Spleen (tissue), 11 donors: ENCODE data around the gene ATR. TPM values are rescaled to one million over a fixed set of nuclear protein-coding genes. Genes with fewer than 3 reads are reported as not detected.

Experiments used
- DNase-seq: peaks from one replicate; pipeline ENCODE4 v3.0.0-alpha.2; 2020
- H3K27ac ChIP-seq, 8 donors: fragments of 200-600 bp; sonication (generic) in 7 of 8; 1 replicate in 4 of 8; 2 replicates in 4 of 8; pipeline versions ENCODE4 v1.5.0 to v1.8.0; 2016 to 2021; ENCODE audit warnings: inconsistent platforms in 4 of 8, mild to moderate bottlenecking in 4 of 8, moderate library complexity in 1 of 8
- H3K27me3 ChIP-seq, 7 donors: fragments of 200-600 bp; sonication (generic) in 6 of 7; replicated peaks in 1 of 7; 1 replicate in 4 of 7; 2 replicates in 3 of 7; pipeline versions ENCODE4 v1.5.0 to v1.8.0; 2016 to 2021; ENCODE audit warnings: inconsistent platforms in 3 of 7, mild to moderate bottlenecking in 1 of 7
- H3K36me3 ChIP-seq, 6 donors: fragments of 200-600 bp; sonication (generic) in 5 of 6; 1 replicate in 4 of 6; 2 replicates in 2 of 6; pipeline versions ENCODE4 v1.5.0 to v1.8.0; 2016 to 2021; ENCODE audit warnings: inconsistent platforms in 2 of 6
- H3K4me1 ChIP-seq, 6 donors: fragments of 200-600 bp; sonication (generic) in 5 of 6; 1 replicate in 3 of 6; 2 replicates in 3 of 6; pipeline versions ENCODE4 v1.5.0 to v1.8.0; 2016 to 2021; ENCODE audit warnings: inconsistent platforms in 3 of 6
- H3K4me3 ChIP-seq, 8 donors: fragments of 200-600 bp; sonication (generic) in 7 of 8; 1 replicate in 4 of 8; 2 replicates in 4 of 8; pipeline versions ENCODE4 v1.5.0 to v1.8.0; 2016 to 2021; ENCODE audit warnings: inconsistent platforms in 4 of 8, mild to moderate bottlenecking in 4 of 8, moderate library complexity in 2 of 8
- H3K9me3 ChIP-seq, 8 donors: fragments of 200-600 bp; sonication (generic) in 7 of 8; 1 replicate in 4 of 8; 2 replicates in 4 of 8; pipeline versions ENCODE4 v1.5.0 to v1.8.0; 2016 to 2021; ENCODE audit warnings: inconsistent platforms in 4 of 8
- CTCF ChIP-seq, 11 experiments: fragments of 200-600 bp in 7 of 11; fragments of 450-650 bp in 4 of 11; sonication (generic) in 4 of 11; IDR thresholded peaks in 8 of 11; conservative IDR thresholded peaks in 3 of 11; 1 replicate in 7 of 11; 2 replicates in 4 of 11; pipeline versions ENCODE4 v1.4.0 to v1.8.0; 2016 to 2021; ENCODE audit warnings: antibody characterized with exemption in 11 of 11, inconsistent platforms in 4 of 11, mild to moderate bottlenecking in 1 of 11
- POLR2A ChIP-seq, 3 donors: fragments of 450-650 bp; IDR thresholded peaks; one replicate each; pipeline ENCODE4 v1.5.1; 2017; ENCODE audit warnings: antibody characterized with exemption in 3 of 3, mild to moderate bottlenecking in 1 of 3
- POLR2AphosphoS5 ChIP-seq, 3 donors: sonication (generic); formaldehyde crosslinking; IDR thresholded peaks; one replicate each; pipeline ENCODE4 v1.5.1; 2017; ENCODE audit warnings: antibody characterized with exemption in 3 of 3
- WGBS, 5 donors: extraction: QIAGEN DNeasy Blood & Tissue Kit in 3 of 5; methylation state at CpG; one replicate each; pipeline versions ENCODE4 v1.1.5 to v1.1.7; 2013 to 2018; 5-methylcytosine and 5-hydroxymethylcytosine counted together
- intact Hi-C: fragments of 100-400 bp; cut with DNase I; formaldehyde crosslinking; loops from one replicate; pipeline ENCODE4 v1.15.0; 2023; ENCODE audit warnings: low total_unique reads
- polyA plus RNA-seq, 3 donors: library from polyadenylated mRNA; stranded (reverse); fragments of 200-250 nt; gene quantifications; one replicate each; pipeline ENCODE4 v1.2.1, GENCODE V29; 2013
- total RNA-seq, 7 donors: library from RNA; depleted of rRNA in 3 of 7; stranded (reverse); fragments of >200 nt in 3 of 7; fragmentation: NEBNext Ultra II Directional in 4 of 7; extraction: Animal tissue kit (Norgen Biotek cat#: 25700) in 4 of 7; gene quantifications; one replicate each; pipeline versions ENCODE4 v1.1.0 to v1.2.1, GENCODE V29; 2016 to 2021
- donor health status: healthy with polysubstance abuse.
- donor health status: DM: no; HTN: no; CAD: no; lungs with moderate emphysema.
- donor health status: DM: no; HTN: no; CAD: no.
- donor health status: Bipolar disorder and iron deficiency.
- donor health status: healthy.
- donor health status: DM: no; HTN: no; CAD: no.
- donor health status: DM: yes; HTN: yes; CAD: no.

The ATR gene
- total and polyA plus RNA-seq, 10 donors: 18.4 to 64.0 (median 37.8) TPM

DNA sequence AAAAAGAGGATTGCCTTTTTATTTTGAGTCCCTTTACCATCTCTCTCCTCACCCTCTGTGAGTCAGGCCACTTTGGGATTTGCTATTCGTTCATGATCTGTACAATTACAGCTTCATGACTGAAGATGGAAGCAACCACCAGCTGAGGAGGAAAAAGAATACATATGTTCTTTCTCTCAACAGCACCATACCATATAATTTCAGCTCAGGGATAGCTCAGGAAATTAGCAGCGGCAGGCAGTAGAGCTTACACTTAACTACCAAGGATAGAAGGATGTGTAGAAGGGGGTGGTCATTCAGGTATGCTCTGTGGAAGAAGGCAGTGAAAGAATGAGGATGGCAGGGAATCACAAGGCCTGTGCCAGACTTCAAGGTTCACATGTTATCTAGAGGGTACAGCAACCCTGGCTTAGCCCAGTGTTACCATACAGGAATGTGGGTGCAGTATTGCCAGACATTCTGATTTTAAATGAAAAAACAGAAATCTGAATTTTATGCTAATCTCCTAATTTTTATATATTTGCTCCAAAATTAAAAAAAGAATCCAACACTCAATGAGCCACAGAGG, 35.6 kb upstream of the ATR start:
- Histone ChIP-seq H3K9me3 (no peaks in the 10 kb centered on the region), H3K36me3 (no peaks in the 10 kb centered on the region), H3K27ac (no peak overlapping the region), H3K27me3 (no peaks in the 10 kb centered on the region), H3K4me3 (no peak overlapping the region), H3K4me1 (no peaks in the 10 kb centered on the region)
- TF ChIP-seq POLR2A (IDR thresholded peaks at IDR 0.05): no peak
- TF ChIP-seq POLR2AphosphoS5 (IDR thresholded peaks at IDR 0.05): no peak
- TF ChIP-seq CTCF (IDR thresholded peaks at IDR 0.05 in 8 of 11, conservative IDR thresholded peaks at IDR 0.05 in 3 of 11): no peak
- no peak for DNase-seq
- 89 to 91% (median 91%) methylated on average over 2 of the region's 2 CpGs for WGBS, 5 donors
- intact Hi-C loops: no loop called here

- TF ChIP-seq CTCF (IDR thresholded peaks at IDR 0.05 in 8 of 11, conservative IDR thresholded peaks at IDR 0.05 in 3 of 11) (no peak), POLR2A (IDR thresholded peaks at IDR 0.05) (no peak), POLR2AphosphoS5 (IDR thresholded peaks at IDR 0.05) (no peak)
- intact Hi-C loops: no loop called here
- 84 to 92% (median 91%) methylated on average over 1 of the region's 1 CpG for WGBS, 5 donors
- no peak for DNase-seq
- H3K9me3 ChIP-seq: no peaks in the 10 kb centered on the region
- no peaks in the 10 kb centered on the region for H3K36me3 ChIP-seq
- no peaks in the 10 kb centered on the region for H3K27me3 ChIP-seq
- no peak overlapping the region for H3K27ac ChIP-seq
- H3K4me1 ChIP-seq: no peaks in the 10 kb centered on the region
- no peak overlapping the region for H3K4me3 ChIP-seq
Observed at GRCh38 chr3:142613491-142613890, 35.0 kb upstream of the ATR start.

- Histone ChIP-seq H3K4me3 (no peak overlapping the region), H3K27ac (no peak overlapping the region), H3K27me3 (no peaks in the 10 kb centered on the region), H3K9me3 (no peaks in the 10 kb centered on the region), H3K4me1 (no peaks in the 10 kb centered on the region), H3K36me3 (no peaks in the 10 kb centered on the region)
- no peak for DNase-seq
- TF ChIP-seq POLR2A (IDR thresholded peaks at IDR 0.05) (no peak), CTCF (IDR thresholded peaks at IDR 0.05 in 8 of 11, conservative IDR thresholded peaks at IDR 0.05 in 3 of 11) (no peak), POLR2AphosphoS5 (IDR thresholded peaks at IDR 0.05) (no peak)
- 90 to 100% (median 95%) methylated on average over 1 of the region's 1 CpG for WGBS, 5 donors
- intact Hi-C loops: no loop called here
Observed at GRCh38 chr3:142611206-142611605, 32.7 kb upstream of the ATR start.

DNA sequence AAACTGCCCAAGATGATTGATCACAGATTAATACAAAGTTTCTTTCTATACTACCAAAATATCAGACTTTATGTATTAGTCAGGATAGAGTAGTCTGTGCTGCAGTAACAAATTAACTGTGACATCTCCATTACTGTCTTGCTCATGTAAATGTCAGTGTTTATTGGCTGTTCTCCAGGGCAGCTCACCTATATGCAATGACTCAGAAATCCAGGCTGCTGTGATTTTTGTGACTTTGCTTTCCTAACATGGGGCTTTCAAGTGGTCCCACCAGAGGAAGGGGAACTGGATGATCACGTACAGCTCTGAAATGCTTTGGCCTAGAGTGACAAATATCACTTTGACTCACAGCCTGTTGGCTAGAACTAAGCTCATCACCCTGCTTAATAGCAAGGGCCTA, 30.6 kb upstream of the ATR start:
- Histone ChIP-seq H3K36me3 (no peaks in the 10 kb centered on the region), H3K27ac (no peak overlapping the region), H3K9me3 (no peaks in the 10 kb centered on the region), H3K4me3 (no peak overlapping the region), H3K27me3 (no peaks in the 10 kb centered on the region), H3K4me1 (no peaks in the 10 kb centered on the region)
- 27 to 71% (median 67%) methylated on average over 1 of the region's 1 CpG for WGBS, 5 donors
- DNase-seq: no peak
- TF ChIP-seq POLR2A (IDR thresholded peaks at IDR 0.05) (no peak), POLR2AphosphoS5 (IDR thresholded peaks at IDR 0.05) (no peak), CTCF (IDR thresholded peaks at IDR 0.05 in 8 of 11, conservative IDR thresholded peaks at IDR 0.05 in 3 of 11) (no peak)
- intact Hi-C loops: no loop called here
